Fibroblast of the conjunctiva (primary cell): ENCODE results near the gene CARF.

Experiments used
- DNase-seq: peaks from one replicate; pipeline ENCODE4 v3.0.0-alpha.2; 2010; ENCODE audit warnings: low read depth

CARF gene

DNA sequence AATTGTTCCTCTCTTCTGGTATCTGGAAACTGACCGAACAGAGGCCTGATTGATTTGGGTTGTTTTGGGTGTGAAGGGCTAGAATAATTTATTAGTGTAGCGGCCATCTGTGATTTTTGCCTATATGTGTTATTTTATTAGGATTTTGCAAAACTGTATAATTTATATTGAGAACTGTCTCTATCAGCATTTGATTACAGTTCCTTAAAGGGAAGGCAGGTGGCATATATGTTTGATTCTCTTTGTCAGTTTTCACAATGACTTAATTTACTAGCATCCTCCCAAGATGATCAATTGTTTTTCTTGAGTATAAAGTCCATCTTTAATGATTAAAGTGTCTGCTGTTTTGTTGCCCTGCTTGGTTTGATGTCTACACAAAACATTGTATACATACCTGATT lies 107.1 kb downstream of the CARF start:
- DNase-seq, result no peak

DNA sequence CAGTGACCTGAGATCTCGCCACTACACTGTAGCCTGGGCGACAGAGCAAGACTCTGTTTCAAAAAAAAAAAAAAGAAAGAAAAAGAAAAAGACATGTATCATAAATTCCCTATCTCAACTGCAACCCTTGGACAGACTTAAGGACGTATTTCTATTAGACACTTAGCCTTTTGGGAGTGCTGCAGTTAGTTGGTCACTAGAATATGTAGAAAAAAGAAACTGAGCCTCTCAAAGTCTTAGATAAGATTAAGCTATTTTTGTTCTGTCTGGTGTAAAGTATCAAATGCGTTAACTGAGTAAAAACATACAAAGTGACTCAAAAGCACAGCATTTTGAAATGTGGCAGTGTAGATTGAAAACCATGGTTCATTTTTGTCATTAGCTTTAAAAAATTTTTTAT lies 109.9 kb downstream of the CARF start:
- DNase-seq, result no peak

DNA sequence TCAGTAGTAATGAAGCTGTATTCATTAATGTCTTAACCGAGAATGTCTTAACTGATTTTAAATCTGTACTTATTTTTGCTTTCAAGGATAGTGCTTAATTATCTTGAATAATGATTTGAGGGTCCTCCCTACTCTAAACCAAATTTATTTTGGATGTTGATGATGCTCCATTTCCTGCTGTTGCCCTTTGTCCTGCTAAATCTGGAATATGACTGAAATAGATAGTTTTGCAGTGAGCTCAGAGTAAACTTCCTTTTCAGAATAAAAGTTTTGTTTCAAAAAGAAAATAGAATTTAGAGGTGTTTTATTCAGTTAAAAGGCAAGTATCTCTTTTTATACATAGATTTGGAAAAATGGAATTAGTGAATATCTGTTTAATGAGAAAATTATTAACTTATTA lies 110.7 kb downstream of the CARF start:
- DNase-seq, result no peak

DNA sequence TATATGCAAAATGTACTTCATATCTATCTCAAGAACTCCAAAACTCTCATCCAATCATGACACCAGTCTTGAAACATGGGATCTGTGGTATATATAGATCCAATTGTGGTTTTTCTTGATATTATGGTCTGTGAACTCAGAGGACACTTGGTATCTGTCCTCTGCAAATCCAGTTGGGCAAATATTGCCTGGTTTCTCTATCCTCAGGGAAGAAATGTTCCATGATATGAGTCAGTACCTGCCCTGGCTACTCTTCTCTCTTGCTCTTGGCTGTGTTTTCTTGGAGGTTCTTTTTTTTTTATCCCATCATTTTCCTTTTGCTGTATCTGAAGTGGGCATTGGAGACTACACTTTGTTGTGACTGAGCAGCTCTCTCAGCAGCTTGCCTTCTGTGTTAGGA lies 113.5 kb downstream of the CARF start:
- no peak for DNase-seq

DNA sequence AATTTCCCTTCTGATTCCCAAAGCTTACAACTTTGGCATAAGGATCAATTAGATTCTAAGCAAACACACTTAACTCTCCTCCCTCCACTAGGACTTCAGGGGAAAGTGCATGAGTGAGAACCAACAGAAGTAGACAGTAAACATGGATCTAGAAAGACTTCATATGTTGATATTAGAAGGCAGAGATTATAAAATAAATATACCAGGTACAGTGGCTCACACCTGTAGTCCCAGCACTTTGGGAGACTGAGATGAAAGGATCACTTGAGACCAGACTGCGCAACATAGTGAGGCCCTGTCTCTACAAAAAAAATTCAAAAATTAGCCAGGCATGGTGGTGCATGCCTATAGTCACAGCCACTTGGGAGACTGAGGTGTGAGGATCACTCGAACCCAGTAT lies 118.5 kb downstream of the CARF start:
- no peak for DNase-seq

DNA sequence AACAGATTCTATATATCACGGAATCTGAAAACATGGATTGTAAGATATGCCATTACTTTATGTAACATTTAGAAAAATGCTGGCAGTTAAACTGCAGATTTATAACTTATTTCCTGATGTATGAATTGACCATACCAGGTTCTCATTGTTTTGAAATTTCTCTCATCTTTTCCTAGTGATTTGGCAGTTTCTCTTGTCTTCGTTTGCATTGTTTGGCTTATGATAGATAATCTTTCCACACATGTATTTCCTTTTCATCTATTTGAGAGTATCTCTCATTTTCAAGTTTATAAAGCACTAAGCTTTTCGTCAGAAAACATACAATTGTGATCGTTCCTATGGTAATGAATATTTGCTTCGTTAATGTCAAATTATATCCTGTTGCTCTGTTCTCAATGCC lies 118.9 kb downstream of the CARF start:
- no peak for DNase-seq

DNA sequence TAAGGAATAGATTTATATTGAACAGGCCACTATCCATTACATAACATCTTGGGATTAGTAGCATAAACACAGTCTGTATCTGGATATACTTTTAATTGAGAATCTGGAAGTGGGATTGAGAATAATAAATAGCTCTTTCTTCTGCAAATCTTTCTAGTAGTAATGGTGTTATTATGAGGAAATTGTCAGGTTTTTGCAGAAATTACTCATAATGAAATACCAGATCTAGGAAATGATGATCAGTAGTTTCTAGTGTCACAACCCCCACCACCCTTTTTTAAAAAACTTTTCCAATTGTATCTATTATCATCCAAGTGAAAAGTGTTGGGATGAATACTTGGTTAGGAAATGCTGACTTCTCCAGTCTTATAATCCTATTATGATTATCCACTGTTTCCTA lies 121.3 kb downstream of the CARF start:
- no peak for DNase-seq

DNA sequence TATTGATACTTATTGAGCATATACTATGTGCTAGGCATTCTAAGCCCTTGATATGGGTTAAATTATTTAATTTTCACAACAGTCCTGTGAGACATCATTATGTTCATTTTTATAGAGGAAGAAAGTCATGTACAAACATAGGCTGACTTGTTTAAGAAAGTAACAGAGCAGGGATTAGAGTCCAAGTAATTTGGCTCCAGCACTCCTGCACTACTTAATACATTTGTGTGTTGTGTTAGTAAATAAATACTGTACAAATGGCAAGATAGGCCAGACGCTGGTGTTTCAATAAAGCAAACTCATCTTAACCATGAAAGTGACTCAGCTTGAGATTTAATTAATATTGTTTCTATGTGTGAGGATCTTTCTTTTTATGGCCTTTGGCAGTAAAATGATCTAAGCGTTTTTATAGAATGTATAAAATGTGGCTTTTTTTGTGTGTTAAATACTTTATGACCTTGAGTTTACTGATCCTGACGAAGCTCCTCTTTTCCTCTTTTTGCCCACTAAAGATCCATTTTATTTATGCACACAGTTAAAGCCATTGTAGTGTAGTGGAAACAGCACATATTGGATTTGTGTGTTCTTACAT lies 123.9 kb downstream of the CARF start:
- DNase-seq, result no peak
